ENCODE measurements around the gene EIF4E2. TPM values are rescaled to one million over a fixed set of nuclear protein-coding genes. Genes with fewer than 3 reads are reported as not detected.

The EIF4E2 gene
- total and polyA plus RNA-seq, 2 of the 13 experiments (the other 11 are each of a cell fraction or from before 2014, with no cell fraction given) = 25.0 to 101 TPM

DNA sequence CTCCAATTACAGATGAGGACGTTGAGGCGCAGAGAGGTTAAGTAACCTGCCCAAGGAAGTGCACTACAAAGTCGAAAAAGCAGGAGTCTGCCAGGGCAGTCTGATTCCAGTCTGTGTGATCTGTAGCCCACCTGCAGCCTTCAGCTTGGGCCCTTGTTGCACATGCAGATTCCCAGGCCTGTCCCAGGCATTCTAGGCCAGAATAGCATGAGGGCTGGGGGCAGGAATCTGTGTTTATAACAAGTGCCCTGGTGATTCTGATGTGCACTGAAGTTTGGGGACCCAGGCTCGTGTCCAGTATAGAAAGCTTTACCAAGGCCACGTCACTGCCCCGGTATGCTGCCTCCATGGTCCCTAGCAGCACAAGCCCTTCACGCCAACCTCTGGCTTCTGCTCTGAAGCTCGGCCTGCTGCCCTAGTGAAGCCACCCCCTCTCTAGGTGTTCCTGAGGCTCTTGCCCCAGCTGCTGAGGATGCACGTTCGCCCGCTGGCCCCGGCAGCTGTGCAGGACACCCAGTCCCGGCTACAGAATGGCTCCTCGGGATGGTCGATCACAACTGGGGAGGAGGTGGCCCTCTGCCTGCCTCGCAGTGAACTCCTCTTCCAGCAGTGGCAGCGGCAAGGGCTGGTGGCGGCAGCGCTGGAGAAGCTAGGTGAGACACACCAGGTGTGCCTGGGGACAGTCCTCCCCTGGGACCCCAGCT is 6.4 kb upstream of the EIF4E2 start (continued):
- TF ChIP-seq CHCHD3 (CRISPR knock-in tag; IDR thresholded peaks at IDR 0.05) = 0 out of 2 replicates have a peak, but pooled peaks have one; percentile 34
- TF ChIP-seq ZNF274 (CRISPR knock-in tag; IDR thresholded peaks at IDR 0.05) = peak; percentile 60; the same call in 1 of the 2 replicates
- TF ChIP-seq RBM22 (optimal IDR thresholded peaks at IDR 0.05; ENCODE audit: low read length) = peak; percentile 16
- TF ChIP-seq RBFOX2 (IDR thresholded peaks at IDR 0.05; ENCODE audit: low read depth, low read length) = peak; percentile 25; the same call in 1 of the 2 replicates
- TF ChIP-seq SOX6 (IDR thresholded peaks at IDR 0.05) = no peak
- no peak for TF ChIP-seq SOX6 (CRISPR knock-in tag; IDR thresholded peaks at IDR 0.05)
- TF ChIP-seq POLR2G (IDR thresholded peaks at IDR 0.05; ENCODE audit: low read depth, low read length) = peak; percentile 38; the same call in 1 of the 2 replicates

DNA sequence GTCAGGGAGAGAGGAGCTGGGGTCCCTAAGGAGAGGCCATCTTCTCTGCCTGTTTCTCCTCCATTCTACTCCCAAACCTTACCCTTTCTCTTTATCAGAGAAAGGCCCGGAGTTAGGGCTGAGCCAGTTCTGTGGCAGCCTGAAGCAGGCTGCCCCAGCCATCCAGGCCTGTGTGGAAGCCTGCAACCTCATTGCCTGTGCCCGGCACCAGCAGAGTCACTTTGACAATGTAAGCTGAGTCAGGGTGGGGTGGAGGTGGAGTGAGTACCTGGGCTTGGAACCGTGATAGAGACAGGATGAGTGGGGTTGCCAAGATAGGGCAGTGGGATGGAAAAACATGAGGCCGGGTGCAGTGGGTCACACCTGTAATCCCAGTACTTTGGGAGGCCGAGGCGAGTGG is 5.8 kb upstream of the EIF4E2 start:
- H2AFZ ChIP-seq (ENCODE audit: low read length) = no peak overlapping the region
- ChIA-PET POLR2A (no interaction called here), CTCF (ENCODE audit: low intra/inter-chr PET ratio, low total read pairs) (no interaction called here)
- WGBS (ENCODE audit: low lambda C conversion rate) = 91% methylated on average over 6 of the region's 6 CpGs
- H3K36me3 ChIP-seq (replicated peaks in 1 of 2; ENCODE audit: control insufficient read depth in 1 of 2, insufficient read depth in 2 of 2, low read length in 2 of 2) = peaks cover 4 to 8% of the 10 kb centered on the region in 2 experiments; a peak in 4 of 5 replicates
- TF ChIP-seq GATAD2A (CRISPR knock-in tag; IDR thresholded peaks at IDR 0.05) = no peak
- no peak for TF ChIP-seq HMG20B (CRISPR knock-in tag; conservative IDR thresholded peaks at IDR 0.05)
- no peak for TF ChIP-seq CEBPB (IDR thresholded peaks at IDR 0.05; ENCODE audit: borderline replicate concordance, low read depth, low read length)
- TF ChIP-seq MBD4 (IDR thresholded peaks at IDR 0.05; ENCODE audit: borderline replicate concordance, low read length) = no peak
- TF ChIP-seq TAF15 (IDR thresholded peaks at IDR 0.05; ENCODE audit: low read depth, low read length, poor library complexity, severe bottlenecking) = no peak
- TF ChIP-seq ZNF317 (CRISPR knock-in tag; IDR thresholded peaks at IDR 0.05) = no peak
- no peak for TF ChIP-seq KAT8 (CRISPR knock-in tag; IDR thresholded peaks at IDR 0.05)
- TF ChIP-seq MXI1 (IDR thresholded peaks at IDR 0.05; ENCODE audit: borderline replicate concordance, low read depth, low read length) = no peak
- no peak for TF ChIP-seq TSC22D2 (CRISPR knock-in tag; IDR thresholded peaks at IDR 0.05; ENCODE audit: borderline replicate concordance)
- no peak for TF ChIP-seq ZNF83 (CRISPR knock-in tag; IDR thresholded peaks at IDR 0.05; ENCODE audit: borderline replicate concordance)
- TF ChIP-seq, protein P1, sequence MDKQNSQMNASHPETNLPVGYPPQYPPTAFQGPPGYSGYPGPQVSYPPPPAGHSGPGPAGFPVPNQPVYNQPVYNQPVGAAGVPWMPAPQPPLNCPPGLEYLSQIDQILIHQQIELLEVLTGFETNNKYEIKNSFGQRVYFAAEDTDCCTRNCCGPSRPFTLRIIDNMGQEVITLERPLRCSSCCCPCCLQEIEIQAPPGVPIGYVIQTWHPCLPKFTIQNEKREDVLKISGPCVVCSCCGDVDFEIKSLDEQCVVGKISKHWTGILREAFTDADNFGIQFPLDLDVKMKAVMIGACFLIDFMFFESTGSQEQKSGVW (CRISPR knock-in tag; IDR thresholded peaks at IDR 0.05; ENCODE audit: borderline replicate concordance) = no peak
- TF ChIP-seq MTF1 (CRISPR knock-in tag; IDR thresholded peaks at IDR 0.05) = no peak
- no peak for TF ChIP-seq IRX3 (CRISPR knock-in tag; IDR thresholded peaks at IDR 0.05; ENCODE audit: borderline replicate concordance, low read depth)
- TF ChIP-seq KMT2B (CRISPR knock-in tag; IDR thresholded peaks at IDR 0.05) = no peak
- no peak overlapping the region for H3K27ac ChIP-seq (ENCODE audit: extremely low read length, insufficient read depth, low read length)
- intact Hi-C loops (cut with micrococcal nuclease; ENCODE audit: unreplicated experiment) = no loop called here
- peaks cover 13% of the 10 kb centered on the region for H3K79me2 ChIP-seq (ENCODE audit: insufficient read depth, low read length)
- no peak overlapping the region for H3K9ac ChIP-seq (ENCODE audit: insufficient read depth, low read depth, low read length)
- no TSS peak for BruUV-seq (replicated peaks)
- H3K4me3 ChIP-seq (replicated peaks in 1 of 3; ENCODE audit: insufficient read depth in 1 of 3, low read depth in 2 of 3, low read length in 3 of 3) = no peak overlapping the region
- in situ Hi-C loops (cut with HindIII; ENCODE audit: extremely low pct_ligation_motif_present, low pct_unique_long_range_greater_than_20kb) = no loop called here
- ATAC-seq (no peak), FAIRE-seq (no peak), DNase-seq (ENCODE audit: low spot score) (no peak)
- H3K27me3 ChIP-seq (ENCODE audit: control insufficient read depth in 1 of 2, insufficient read depth in 2 of 2, low read length in 2 of 2) = no peaks in the 10 kb centered on the region
- no peaks in the 10 kb centered on the region; the same call in 1 of the 2 replicates for H4K20me1 ChIP-seq (ENCODE audit: insufficient read depth, low read length)
- no peak overlapping the region for H3K4me2 ChIP-seq (ENCODE audit: low read depth, low read length)
- H3K4me1 ChIP-seq (ENCODE audit: insufficient read depth, low read length) = peaks cover 17% of the 10 kb centered on the region
- peaks cover 9% of the 10 kb centered on the region; the same call in 1 of the 2 replicates for H3K9me3 ChIP-seq (ENCODE audit: low read length)

Data from HepG2 (cell line).